ENCODE data around the gene BRD4. TPM values are rescaled to one million over a fixed set of nuclear protein-coding genes. Genes with fewer than 3 reads are reported as not detected.

BRD4 gene
- polyA plus RNA-seq, 1 donor (not counting 4 experiments of a cell fraction or from before 2014, with no cell fraction given), result 5.5 TPM

- dilution Hi-C loops (cut with MboI; ENCODE audit: extremely low pct_ligation_motif_present, low sequenced_read_pairs), result no loop called here
- peak overlapping the region; percentile 42 for H3K9ac ChIP-seq (ENCODE audit: control insufficient read depth, extremely low read depth, insufficient read depth, low read length)
These were observed 33.3 kb downstream of the BRD4 start for GRCh38 chr19:15298847-15299567.

GRCh38 chr19:15297416-15298224 is 34.7 kb downstream of the BRD4 start:
- peak overlapping the region; percentile 5 for H3K9ac ChIP-seq (ENCODE audit: control insufficient read depth, extremely low read depth, insufficient read depth, low read length)
- DNase-seq (ENCODE audit: low read depth, low spot score), result no peak
- dilution Hi-C loops (cut with MboI; ENCODE audit: extremely low pct_ligation_motif_present, low sequenced_read_pairs), result no loop called here

More at GRCh38 chr19:15298847-15299567, 33.3 kb downstream of the BRD4 start:
- no peak for FAIRE-seq
- peak overlapping the region; percentile 78 for H3K27ac ChIP-seq (ENCODE audit: control insufficient read depth, insufficient read depth, low read length)
- no peak for TF ChIP-seq EZH2 (IDR thresholded peaks at IDR 0.05; ENCODE audit: low read length)
- no peak for TF ChIP-seq CTCF (optimal IDR thresholded peaks at IDR 0.05 in 1 of 3, IDR thresholded peaks at IDR 0.05 in 1 of 3, conservative IDR thresholded peaks at IDR 0.05 in 1 of 3; ENCODE audit: extremely low read depth in 1 of 3, insufficient read depth in 2 of 3, low read length in 3 of 3)
- H3K9me3 ChIP-seq (ENCODE audit: control insufficient read depth, low read depth, low read length), result no peaks in the 10 kb centered on the region
- no peak for DNase-seq (ENCODE audit: low read depth, low spot score)
- H3K4me2 ChIP-seq (ENCODE audit: control insufficient read depth, extremely low read depth, insufficient read depth, low read depth, low read length), result peak overlapping the region; percentile 56
- no peaks in the 10 kb centered on the region for H3K27me3 ChIP-seq (ENCODE audit: control insufficient read depth, extremely low read depth, insufficient read depth, low read length)
- H2AFZ ChIP-seq (ENCODE audit: control insufficient read depth, low read length), result no peak overlapping the region
- peaks cover 88% of the 10 kb centered on the region for H3K79me2 ChIP-seq (ENCODE audit: control insufficient read depth, insufficient read depth, low read length)
- no peak overlapping the region for H3K4me3 ChIP-seq (ENCODE audit: control insufficient read depth in 2 of 3, extremely low read depth in 1 of 3, insufficient read depth in 2 of 3, low read depth in 1 of 3, low read length in 3 of 3)
- H3K4me1 ChIP-seq (ENCODE audit: control insufficient read depth, extremely low read depth, insufficient read depth, low read length), result peaks cover 69% of the 10 kb centered on the region
- peaks cover 17% of the 10 kb centered on the region for H3K9me1 ChIP-seq (ENCODE audit: control insufficient read depth, extremely low read depth, insufficient read depth, low read length)
- peaks cover 55% of the 10 kb centered on the region for H4K20me1 ChIP-seq (ENCODE audit: control insufficient read depth, extremely low read depth, insufficient read depth, low read length)
- peaks cover 4 to 19% of the 10 kb centered on the region in 2 experiments for H3K36me3 ChIP-seq (ENCODE audit: control insufficient read depth in 2 of 2, extremely low read depth in 1 of 2, insufficient read depth in 2 of 2, low read length in 2 of 2)

More at GRCh38 chr19:15297416-15298224, 34.7 kb downstream of the BRD4 start:
- H3K4me1 ChIP-seq (ENCODE audit: control insufficient read depth, extremely low read depth, insufficient read depth, low read length), result peaks cover 72% of the 10 kb centered on the region
- no peak overlapping the region for H2AFZ ChIP-seq (ENCODE audit: control insufficient read depth, low read length)
- H3K9me3 ChIP-seq (ENCODE audit: control insufficient read depth, low read depth, low read length), result no peaks in the 10 kb centered on the region
- peak; percentile 79 for FAIRE-seq
- H3K36me3 ChIP-seq (ENCODE audit: control insufficient read depth in 2 of 2, extremely low read depth in 1 of 2, insufficient read depth in 2 of 2, low read length in 2 of 2), result peaks cover 4 to 19% of the 10 kb centered on the region in 2 experiments
- peaks cover 22% of the 10 kb centered on the region for H3K9me1 ChIP-seq (ENCODE audit: control insufficient read depth, extremely low read depth, insufficient read depth, low read length)
- peaks cover 89% of the 10 kb centered on the region for H3K79me2 ChIP-seq (ENCODE audit: control insufficient read depth, insufficient read depth, low read length)
- H3K4me3 ChIP-seq (ENCODE audit: control insufficient read depth in 2 of 3, extremely low read depth in 1 of 3, insufficient read depth in 2 of 3, low read depth in 1 of 3, low read length in 3 of 3), result no peak overlapping the region
- TF ChIP-seq CTCF (optimal IDR thresholded peaks at IDR 0.05 in 1 of 3, IDR thresholded peaks at IDR 0.05 in 1 of 3, conservative IDR thresholded peaks at IDR 0.05 in 1 of 3; ENCODE audit: extremely low read depth in 1 of 3, insufficient read depth in 2 of 3, low read length in 3 of 3) (peak; percentile 19 to 62 (median 32)), EZH2 (IDR thresholded peaks at IDR 0.05; ENCODE audit: low read length) (no peak)
- H3K4me2 ChIP-seq (ENCODE audit: control insufficient read depth, extremely low read depth, insufficient read depth, low read depth, low read length), result peak overlapping the region; percentile 55
- H4K20me1 ChIP-seq (ENCODE audit: control insufficient read depth, extremely low read depth, insufficient read depth, low read length), result peaks cover 55% of the 10 kb centered on the region
- no peaks in the 10 kb centered on the region for H3K27me3 ChIP-seq (ENCODE audit: control insufficient read depth, extremely low read depth, insufficient read depth, low read length)
- H3K27ac ChIP-seq (ENCODE audit: control insufficient read depth, insufficient read depth, low read length), result peak overlapping the region; percentile 78
